GM13977 (cell line): ENCODE measurements around the gene C1orf198.

Source experiments
- DNase-seq: peaks from one replicate; pipeline ENCODE4 v3.0.0; 2012; ENCODE audit warnings: low spot score
- CTCF ChIP-seq: IDR thresholded peaks from 2 replicates; pipeline ENCODE4 v1.5.1; 2012; ENCODE audit warnings: mild to moderate bottlenecking, control low read depth; ENCODE audit not compliant: insufficient read depth; ENCODE audit errors: extremely low read depth, missing control alignments
- in situ Hi-C: fragments of 300-500 bp; cut with MboI; formaldehyde crosslinking; loops from one replicate; pipeline ENCODE4 v1.12.0; 2022; ENCODE audit warnings: low sequenced_read_pairs, low pct_unique_long_range_greater_than_20kb, mixed read lengths, inconsistent platforms; ENCODE audit not compliant: unreplicated experiment

C1orf198 gene

GRCh38 chr1:230857077-230857476, 11.2 kb downstream of the C1orf198 start:
- DNase-seq: no peak

GRCh38 chr1:230855886-230856285, 12.4 kb downstream of the C1orf198 start:
- TF ChIP-seq CTCF: no peak
- no peak for DNase-seq
- in situ Hi-C loops: no loop called here

More at GRCh38 chr1:230857077-230857476, 11.2 kb downstream of the C1orf198 start:
- TF ChIP-seq CTCF: no peak
- in situ Hi-C loops: no loop called here

- in situ Hi-C loops: no loop called here
- no peak for DNase-seq
- no peak for TF ChIP-seq CTCF
Observed at GRCh38 chr1:230854423-230854822, 13.9 kb downstream of the C1orf198 start.

GRCh38 chr1:230853731-230854130, 14.6 kb downstream of the C1orf198 start:
- no peak for TF ChIP-seq CTCF
- DNase-seq: no peak
- in situ Hi-C loops: no loop called here

GRCh38 chr1:230852959-230853358, 15.4 kb downstream of the C1orf198 start:
- in situ Hi-C loops: no loop called here
- no peak for DNase-seq
- TF ChIP-seq CTCF: no peak

- DNase-seq: no peak
- in situ Hi-C loops: no loop called here
- TF ChIP-seq CTCF: no peak
Observed at GRCh38 chr1:230851291-230851691, 17.0 kb downstream of the C1orf198 start.

GRCh38 chr1:230850547-230850946, 17.8 kb downstream of the C1orf198 start:
- no peak for TF ChIP-seq CTCF

More at GRCh38 chr1:230850547-230850946, 17.8 kb downstream of the C1orf198 start:
- in situ Hi-C loops: no loop called here
- no peak for DNase-seq
